ENCODE results near the gene SAXO1.

Gene SAXO1

DNA sequence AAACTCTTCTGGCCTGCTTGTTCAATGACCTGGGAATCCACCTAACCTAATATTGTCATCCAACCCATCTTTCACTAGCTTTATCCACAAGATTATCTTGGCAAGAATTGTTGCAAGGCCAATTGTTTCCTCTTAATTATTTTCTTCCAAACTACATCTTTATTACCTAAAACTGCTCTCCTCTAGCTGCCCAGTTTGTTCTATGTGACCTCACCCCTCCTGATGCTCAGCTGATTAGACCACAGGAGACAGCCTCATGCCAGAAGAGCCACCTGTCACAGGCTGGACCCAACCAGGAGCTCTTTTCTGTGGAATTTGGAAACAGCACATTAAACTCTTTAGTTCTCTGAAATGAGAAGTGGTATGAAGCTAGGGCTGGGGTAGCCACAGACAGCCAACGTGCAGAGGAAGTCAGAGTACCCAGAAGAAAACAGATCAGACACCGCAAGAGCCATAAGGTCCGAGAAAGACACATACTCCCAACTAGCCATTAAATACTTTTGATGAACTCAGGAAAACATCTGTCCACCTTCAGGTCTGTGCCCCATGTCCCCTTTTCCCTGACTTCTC is 12.0 kb downstream of the SAXO1 start:
- Histone ChIP-seq H3K4me3 (ENCODE audit: low read length) (no peak overlapping the region), H3K4me2 (ENCODE audit: low read length) (no peak overlapping the region), H3K36me3 (ENCODE audit: control insufficient read depth, low read length) (no peaks in the 10 kb centered on the region), H3F3A (ENCODE audit: control insufficient read depth, insufficient read depth) (no peaks in the 10 kb centered on the region), H3K79me2 (ENCODE audit: control insufficient read depth, low read length) (no peaks in the 10 kb centered on the region), H3K9me2 (replicated peaks; ENCODE audit: control insufficient read depth, low read length) (no peaks in the 10 kb centered on the region), H3K9me3 (ENCODE audit: control insufficient read depth, insufficient read depth, low read length) (no peaks in the 10 kb centered on the region), H3K4me1 (ENCODE audit: control insufficient read depth, low read length) (no peaks in the 10 kb centered on the region), H3K27ac (ENCODE audit: low read depth, low read length) (no peak overlapping the region), H3K27me3 (ENCODE audit: control insufficient read depth, low read length) (no peaks in the 10 kb centered on the region), H4K20me1 (ENCODE audit: control insufficient read depth, insufficient read depth, low read depth, low read length) (no peaks in the 10 kb centered on the region)
- TF ChIP-seq, protein P1, sequence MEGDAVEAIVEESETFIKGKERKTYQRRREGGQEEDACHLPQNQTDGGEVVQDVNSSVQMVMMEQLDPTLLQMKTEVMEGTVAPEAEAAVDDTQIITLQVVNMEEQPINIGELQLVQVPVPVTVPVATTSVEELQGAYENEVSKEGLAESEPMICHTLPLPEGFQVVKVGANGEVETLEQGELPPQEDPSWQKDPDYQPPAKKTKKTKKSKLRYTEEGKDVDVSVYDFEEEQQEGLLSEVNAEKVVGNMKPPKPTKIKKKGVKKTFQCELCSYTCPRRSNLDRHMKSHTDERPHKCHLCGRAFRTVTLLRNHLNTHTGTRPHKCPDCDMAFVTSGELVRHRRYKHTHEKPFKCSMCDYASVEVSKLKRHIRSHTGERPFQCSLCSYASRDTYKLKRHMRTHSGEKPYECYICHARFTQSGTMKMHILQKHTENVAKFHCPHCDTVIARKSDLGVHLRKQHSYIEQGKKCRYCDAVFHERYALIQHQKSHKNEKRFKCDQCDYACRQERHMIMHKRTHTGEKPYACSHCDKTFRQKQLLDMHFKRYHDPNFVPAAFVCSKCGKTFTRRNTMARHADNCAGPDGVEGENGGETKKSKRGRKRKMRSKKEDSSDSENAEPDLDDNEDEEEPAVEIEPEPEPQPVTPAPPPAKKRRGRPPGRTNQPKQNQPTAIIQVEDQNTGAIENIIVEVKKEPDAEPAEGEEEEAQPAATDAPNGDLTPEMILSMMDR (IDR thresholded peaks at IDR 0.05; ENCODE audit: low read depth, low read length, poor library complexity, severe bottlenecking) = no peak
- no peak for TF ChIP-seq EZH2phosphoT487 (IDR thresholded peaks at IDR 0.05; ENCODE audit: borderline replicate concordance, low read length)

DNA sequence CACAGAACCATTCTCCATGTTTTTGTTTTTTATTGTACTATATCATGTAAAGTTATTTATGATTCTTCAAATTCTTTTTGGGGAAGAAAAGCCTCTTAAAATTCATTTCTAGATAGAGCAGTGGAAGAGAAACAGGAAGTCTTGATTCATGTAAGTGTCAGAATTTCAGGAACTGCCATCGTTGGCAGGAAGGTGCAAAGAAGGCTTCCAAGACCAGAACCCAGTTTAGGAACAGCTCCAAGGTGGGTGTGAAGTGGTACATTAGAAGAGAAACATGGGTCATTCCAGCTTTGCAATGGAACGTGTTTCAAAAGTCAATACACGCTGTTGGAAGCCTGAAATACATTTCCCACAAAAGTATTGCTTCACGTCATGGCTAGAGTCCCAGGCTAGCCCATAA is 14.8 kb downstream of the SAXO1 start:
- no peak overlapping the region for H3K4me2 ChIP-seq (ENCODE audit: low read length)
- no peak overlapping the region for H3K27ac ChIP-seq (ENCODE audit: low read depth, low read length)
- no peaks in the 10 kb centered on the region for H3K36me3 ChIP-seq (ENCODE audit: control insufficient read depth, low read length)
- no peaks in the 10 kb centered on the region for H3K4me1 ChIP-seq (ENCODE audit: control insufficient read depth, low read length)
- no peak for TF ChIP-seq EZH2phosphoT487 (IDR thresholded peaks at IDR 0.05; ENCODE audit: borderline replicate concordance, low read length)
- TF ChIP-seq, protein P1 (IDR thresholded peaks at IDR 0.05; ENCODE audit: low read depth, low read length, poor library complexity, severe bottlenecking) = no peak
- H3K4me3 ChIP-seq (ENCODE audit: low read length) = no peak overlapping the region
- H3K79me2 ChIP-seq (ENCODE audit: control insufficient read depth, low read length) = no peaks in the 10 kb centered on the region
- H3K9me3 ChIP-seq (ENCODE audit: control insufficient read depth, insufficient read depth, low read length) = no peaks in the 10 kb centered on the region
- no peaks in the 10 kb centered on the region for H3F3A ChIP-seq (ENCODE audit: control insufficient read depth, insufficient read depth)
- no peaks in the 10 kb centered on the region for H3K27me3 ChIP-seq (ENCODE audit: control insufficient read depth, low read length)
- H3K9me2 ChIP-seq (replicated peaks; ENCODE audit: control insufficient read depth, low read length) = no peaks in the 10 kb centered on the region
- H4K20me1 ChIP-seq (ENCODE audit: control insufficient read depth, insufficient read depth, low read depth, low read length) = no peaks in the 10 kb centered on the region

DNA sequence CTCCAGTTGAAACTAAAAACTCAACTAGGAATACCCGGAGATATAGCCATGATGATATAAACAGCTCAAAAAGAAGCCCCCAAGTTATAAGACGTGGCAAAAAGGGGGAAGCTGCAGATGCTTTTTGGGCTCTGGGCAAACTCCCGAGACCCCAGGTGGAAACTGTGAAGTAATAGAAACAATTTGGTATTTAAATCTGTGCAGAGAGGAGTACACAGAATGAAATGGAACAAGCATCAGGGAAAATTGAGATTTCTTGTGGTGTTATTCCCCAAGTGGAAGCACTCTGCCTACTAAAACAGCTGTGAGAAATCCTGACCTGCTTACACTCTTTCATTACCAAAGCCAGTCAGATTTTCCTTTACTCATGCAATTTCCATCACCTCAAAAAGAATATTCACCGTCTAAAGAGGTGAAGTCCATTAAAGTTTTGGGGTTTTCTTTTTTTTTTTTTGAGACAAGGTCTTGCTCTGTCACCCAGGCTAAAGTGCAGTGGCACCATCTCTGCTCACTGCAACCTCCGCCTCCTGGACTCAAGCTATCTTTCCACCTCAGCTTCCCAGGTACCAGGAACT is 23.5 kb downstream of the SAXO1 start:
- no peaks in the 10 kb centered on the region for H3K4me1 ChIP-seq (ENCODE audit: control insufficient read depth, low read length)
- no peaks in the 10 kb centered on the region for H3K9me3 ChIP-seq (ENCODE audit: control insufficient read depth, insufficient read depth, low read length)
- H3K27ac ChIP-seq (ENCODE audit: low read depth, low read length) = no peak overlapping the region
- TF ChIP-seq, protein P1 (IDR thresholded peaks at IDR 0.05; ENCODE audit: low read depth, low read length, poor library complexity, severe bottlenecking) = no peak
- TF ChIP-seq EZH2phosphoT487 (IDR thresholded peaks at IDR 0.05; ENCODE audit: borderline replicate concordance, low read length) = no peak
- no peaks in the 10 kb centered on the region for H3K36me3 ChIP-seq (ENCODE audit: control insufficient read depth, low read length)
- no peaks in the 10 kb centered on the region for H4K20me1 ChIP-seq (ENCODE audit: control insufficient read depth, insufficient read depth, low read depth, low read length)
- H3K9me2 ChIP-seq (replicated peaks; ENCODE audit: control insufficient read depth, low read length) = no peaks in the 10 kb centered on the region
- H3F3A ChIP-seq (ENCODE audit: control insufficient read depth, insufficient read depth) = no peaks in the 10 kb centered on the region
- H3K4me3 ChIP-seq (ENCODE audit: low read length) = no peak overlapping the region
- peaks cover 2% of the 10 kb centered on the region; the same call in 1 of the 2 replicates for H3K27me3 ChIP-seq (ENCODE audit: control insufficient read depth, low read length)
- no peaks in the 10 kb centered on the region for H3K79me2 ChIP-seq (ENCODE audit: control insufficient read depth, low read length)
- no peak overlapping the region for H3K4me2 ChIP-seq (ENCODE audit: low read length)
